HepG2 (cell line): ENCODE data around the gene ZNF829. TPM values are rescaled to one million over a fixed set of nuclear protein-coding genes. Genes with fewer than 3 reads are reported as not detected.

ENCODE experiments used
- ELF3 ChIP-seq: IDR thresholded peaks from 2 replicates; pipeline ENCODE4 v1.6.1; 2016; ENCODE audit warnings: missing genetic modification reagents, missing compliant biosample characterization
- HBP1 ChIP-seq: IDR thresholded peaks from 2 replicates; pipeline ENCODE4 v1.6.1; 2016; ENCODE audit warnings: low read depth, control low read depth
- HNRNPUL1 ChIP-seq: fragments of 200-400 bp; formaldehyde crosslinking; IDR thresholded peaks from 2 replicates; pipeline ENCODE4 v1.6.1; 2017; ENCODE audit warnings: low read depth, mild to moderate bottlenecking, low read length, moderate library complexity
- IRF2 ChIP-seq: IDR thresholded peaks from 2 replicates; pipeline ENCODE4 v1.6.1; 2018; ENCODE audit warnings: missing genetic modification reagents, missing compliant biosample characterization
- KDM3A ChIP-seq: IDR thresholded peaks from 2 replicates; pipeline ENCODE4 v1.6.1; 2018; ENCODE audit warnings: low read depth, missing compliant biosample characterization
- SMAD1 ChIP-seq: sonication (generic); formaldehyde crosslinking; IDR thresholded peaks from 2 replicates; pipeline ENCODE4 v1.4.0; 2020; ENCODE audit warnings: missing genetic modification reagents, low read depth, mild to moderate bottlenecking, borderline replicate concordance
- SNAPC2 ChIP-seq: sonication (generic); formaldehyde crosslinking; IDR thresholded peaks from 2 replicates; pipeline ENCODE4 v1.8.1; 2022; ENCODE audit warnings: mild to moderate bottlenecking, missing genetic modification reagents
- TCF12 ChIP-seq, 2 experiments: fragments of 450-650 bp in 1 of 2; sonication (generic) in 1 of 2; formaldehyde crosslinking in 1 of 2; IDR thresholded peaks; 2 replicates each; pipeline versions ENCODE4 v1.6.1 to v1.8.0; 2017 to 2022; ENCODE audit warnings: antibody characterized with exemption in 1 of 2, mild to moderate bottlenecking in 1 of 2, missing genetic modification reagents in 1 of 2, moderate library complexity in 1 of 2
- ZBTB3 ChIP-seq: sonication (generic); formaldehyde crosslinking; IDR thresholded peaks from 2 replicates; pipeline ENCODE4 v1.4.0; 2020; ENCODE audit warnings: low read depth, mild to moderate bottlenecking, moderate library complexity, missing genetic modification reagents, borderline replicate concordance
- ZNF260 ChIP-seq: sonication (generic); formaldehyde crosslinking; IDR thresholded peaks from 2 replicates; pipeline ENCODE4 v1.4.0; 2020; ENCODE audit warnings: missing genetic modification reagents, low read depth, mild to moderate bottlenecking, borderline replicate concordance
- ZNF615 ChIP-seq: sonication (generic); formaldehyde crosslinking; IDR thresholded peaks from 2 replicates; pipeline ENCODE4 v1.5.0; 2020; ENCODE audit warnings: mild to moderate bottlenecking, missing genetic modification reagents, borderline replicate concordance
- ZNF644 ChIP-seq: IDR thresholded peaks from 2 replicates; pipeline ENCODE4 v1.6.1; 2016; ENCODE audit warnings: low read depth
- polyA plus RNA-seq, 8 experiments: library from polyadenylated mRNA; depleted of rRNA in 3 of 8; stranded (reverse) in 7 of 8; unstranded in 1 of 8; fragments of >200 nt; fragmentation: Illumina TruSeq in 4 of 8; extraction: Trizol in 4 of 8; gene quantifications; 2 replicates each; pipeline versions ENCODE4 v1.2.1 to v1.2.3, GENCODE V29; 2011 to 2016; ENCODE audit warnings: low read depth in 4 of 8, missing spikeins in 1 of 8, mixed read lengths in 1 of 8; ENCODE audit not compliant: insufficient read depth in 1 of 8
- total RNA-seq, 5 experiments: library from RNA; depleted of rRNA; stranded (reverse); fragments of >200 nt; fragmentation: Illumina TruSeq; extraction: Trizol; gene quantifications; 2 replicates each; pipeline ENCODE4 v1.2.3, GENCODE V29; 2016; ENCODE audit warnings: low read depth in 1 of 5
- TF ChIP-seq, protein P1 (sequence below): sonication (generic); formaldehyde crosslinking; IDR thresholded peaks from 2 replicates; pipeline ENCODE4 v1.4.0; 2020; ENCODE audit warnings: missing genetic modification reagents
- TF ChIP-seq, protein P2 (sequence below): sonication (generic); formaldehyde crosslinking; IDR thresholded peaks from 2 replicates; pipeline ENCODE4 v1.8.0; 2022; ENCODE audit warnings: low read depth, missing genetic modification reagents
- TF ChIP-seq, protein P3 (sequence below): IDR thresholded peaks from 2 replicates; pipeline ENCODE4 v1.6.1; 2016; ENCODE audit warnings: mild to moderate bottlenecking, missing biosample characterization, missing genetic modification reagents

ZNF829 gene
- total and polyA plus RNA-seq, 2 of the 13 experiments (the other 11 are each of a cell fraction or from before 2014, with no cell fraction given): 0.15 to 0.86 TPM

DNA sequence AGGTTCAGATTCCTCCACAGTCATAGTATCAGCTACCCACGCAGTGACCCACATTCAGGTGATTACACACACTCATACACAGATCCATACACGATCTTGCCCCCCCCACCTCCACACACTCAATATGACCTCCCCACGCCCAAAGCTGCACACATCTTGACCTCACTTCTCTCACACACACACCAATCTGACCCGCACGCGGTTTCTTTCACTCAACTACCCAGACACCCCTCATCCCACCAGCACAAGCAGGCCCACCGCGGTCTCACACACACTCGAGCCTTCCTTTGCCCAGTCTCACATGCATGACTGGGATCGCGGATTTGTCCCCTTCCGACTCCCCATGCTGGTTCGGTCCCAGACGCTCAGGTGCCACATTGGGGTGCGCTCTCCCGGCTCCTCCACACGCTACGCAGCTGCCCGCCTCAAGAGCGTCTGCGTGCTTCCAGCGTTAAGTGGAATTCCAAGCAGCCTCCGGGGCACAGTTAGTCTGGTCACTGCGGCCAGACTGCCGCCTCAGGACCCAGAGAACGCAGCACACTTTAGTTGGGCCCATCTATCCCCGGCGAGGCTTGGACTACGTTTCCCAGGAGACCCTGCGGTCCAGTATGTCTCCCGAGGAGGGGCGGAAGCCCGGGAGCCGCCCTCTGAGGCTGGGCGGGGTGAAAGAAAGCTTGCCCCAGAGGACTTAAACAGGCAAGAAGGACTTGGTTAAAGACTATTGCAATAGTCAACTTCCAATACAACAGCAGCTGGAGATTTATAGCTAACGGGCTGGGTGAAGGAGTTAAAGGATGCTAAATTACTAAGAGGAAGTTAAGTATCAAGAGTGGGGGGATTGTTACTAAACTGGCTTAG lies 66.2 kb downstream of the ZNF829 start (continued):
- TF ChIP-seq KDM3A (no peak), ELF3 (CRISPR knock-in tag) (no peak), SNAPC2 (CRISPR knock-in tag) (no peak), HBP1 (0 out of 2 replicates have a peak, but pooled peaks have one; percentile 20), ZNF644 (CRISPR knock-in tag) (no peak), SMAD1 (0 out of 2 replicates have a peak, but pooled peaks have one; percentile 38), IRF2 (CRISPR knock-in tag) (peak; percentile 79), ZBTB3 (CRISPR knock-in tag) (no peak), TCF12 (IDR thresholded peaks at IDR 0.05) (no peak), TCF12 (CRISPR knock-in tag; IDR thresholded peaks at IDR 0.05) (no peak), ZNF260 (CRISPR knock-in tag) (no peak), ZNF615 (CRISPR knock-in tag) (no peak), HNRNPUL1 (no peak)
- TF ChIP-seq, protein P1, sequence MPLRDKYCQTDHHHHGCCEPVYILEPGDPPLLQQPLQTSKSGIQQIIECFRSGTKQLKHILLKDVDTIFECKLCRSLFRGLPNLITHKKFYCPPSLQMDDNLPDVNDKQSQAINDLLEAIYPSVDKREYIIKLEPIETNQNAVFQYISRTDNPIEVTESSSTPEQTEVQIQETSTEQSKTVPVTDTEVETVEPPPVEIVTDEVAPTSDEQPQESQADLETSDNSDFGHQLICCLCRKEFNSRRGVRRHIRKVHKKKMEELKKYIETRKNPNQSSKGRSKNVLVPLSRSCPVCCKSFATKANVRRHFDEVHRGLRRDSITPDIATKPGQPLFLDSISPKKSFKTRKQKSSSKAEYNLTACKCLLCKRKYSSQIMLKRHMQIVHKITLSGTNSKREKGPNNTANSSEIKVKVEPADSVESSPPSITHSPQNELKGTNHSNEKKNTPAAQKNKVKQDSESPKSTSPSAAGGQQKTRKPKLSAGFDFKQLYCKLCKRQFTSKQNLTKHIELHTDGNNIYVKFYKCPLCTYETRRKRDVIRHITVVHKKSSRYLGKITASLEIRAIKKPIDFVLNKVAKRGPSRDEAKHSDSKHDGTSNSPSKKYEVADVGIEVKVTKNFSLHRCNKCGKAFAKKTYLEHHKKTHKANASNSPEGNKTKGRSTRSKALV (CRISPR knock-in tag): peak; percentile 15; the same call in 1 of the 2 replicates
- TF ChIP-seq, protein P2, sequence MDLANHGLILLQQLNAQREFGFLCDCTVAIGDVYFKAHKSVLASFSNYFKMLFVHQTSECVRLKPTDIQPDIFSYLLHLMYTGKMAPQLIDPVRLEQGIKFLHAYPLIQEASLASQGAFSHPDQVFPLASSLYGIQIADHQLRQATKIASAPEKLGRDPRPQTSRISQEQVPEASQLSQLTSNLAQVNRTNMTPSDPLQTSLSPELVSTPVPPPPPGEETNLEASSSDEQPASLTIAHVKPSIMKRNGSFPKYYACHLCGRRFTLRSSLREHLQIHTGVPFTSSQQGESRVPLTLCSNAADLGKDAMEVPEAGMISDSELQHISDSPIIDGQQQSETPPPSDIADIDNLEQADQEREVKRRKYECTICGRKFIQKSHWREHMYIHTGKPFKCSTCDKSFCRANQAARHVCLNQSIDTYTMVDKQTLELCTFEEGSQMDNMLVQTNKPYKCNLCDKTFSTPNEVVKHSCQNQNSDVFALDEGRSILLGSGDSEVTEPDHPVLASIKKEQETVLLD (CRISPR knock-in tag): no peak
- TF ChIP-seq, protein P3, sequence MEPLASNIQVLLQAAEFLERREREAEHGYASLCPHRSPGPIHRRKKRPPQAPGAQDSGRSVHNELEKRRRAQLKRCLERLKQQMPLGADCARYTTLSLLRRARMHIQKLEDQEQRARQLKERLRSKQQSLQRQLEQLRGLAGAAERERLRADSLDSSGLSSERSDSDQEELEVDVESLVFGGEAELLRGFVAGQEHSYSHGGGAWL (CRISPR knock-in tag): peak; percentile 32; the same call in 1 of the 2 replicates
